Measurements from ENCODE around the gene MEIOSIN. TPM values are rescaled to one million over a fixed set of nuclear protein-coding genes. Genes with fewer than 3 reads are reported as not detected.

Gene MEIOSIN
- total RNA-seq, 1 donor from 2014 or later, result not detected

- peak overlapping the region; percentile 61 for H3K4me3 ChIP-seq (ENCODE audit: low read depth, low read length)
- peak; percentile 83 for TF ChIP-seq CTCF (conservative IDR thresholded peaks at IDR 0.05; ENCODE audit: low read depth, low read length)
- DNase-seq (ENCODE audit: low read depth), result peak; percentile 78
Observed at GRCh38 chr19:45770192-45771101, 37.2 kb downstream of the MEIOSIN start.

- H3K4me3 ChIP-seq (ENCODE audit: low read depth, low read length), result peak overlapping the region; percentile 54
- no peak for DNase-seq (ENCODE audit: low read depth)
- TF ChIP-seq CTCF (conservative IDR thresholded peaks at IDR 0.05; ENCODE audit: low read depth, low read length), result no peak
Observed at GRCh38 chr19:45771311-45771933, 38.2 kb downstream of the MEIOSIN start.

- TF ChIP-seq CTCF (conservative IDR thresholded peaks at IDR 0.05; ENCODE audit: low read depth, low read length), result no peak
- no peak for DNase-seq (ENCODE audit: low read depth)
- H3K4me3 ChIP-seq (ENCODE audit: low read depth, low read length), result no peak overlapping the region
Observed at GRCh38 chr19:45772130-45772840, 39.0 kb downstream of the MEIOSIN start.

- H3K4me3 ChIP-seq (ENCODE audit: low read depth, low read length), result no peak overlapping the region
- DNase-seq (ENCODE audit: low read depth), result no peak
- no peak for TF ChIP-seq CTCF (conservative IDR thresholded peaks at IDR 0.05; ENCODE audit: low read depth, low read length)
Observed at GRCh38 chr19:45772912-45773311, 39.7 kb downstream of the MEIOSIN start.

GRCh38 chr19:45773384-45773783, 40.1 kb downstream of the MEIOSIN start:
- no peak overlapping the region for H3K4me3 ChIP-seq (ENCODE audit: low read depth, low read length)
- no peak for TF ChIP-seq CTCF (conservative IDR thresholded peaks at IDR 0.05; ENCODE audit: low read depth, low read length)
- DNase-seq (ENCODE audit: low read depth), result no peak

GRCh38 chr19:45774765-45775164, 41.5 kb downstream of the MEIOSIN start:
- DNase-seq (ENCODE audit: low read depth), result no peak
- TF ChIP-seq CTCF (conservative IDR thresholded peaks at IDR 0.05; ENCODE audit: low read depth, low read length), result peak; percentile 41

More at GRCh38 chr19:45774765-45775164, 41.5 kb downstream of the MEIOSIN start:
- no peak overlapping the region for H3K4me3 ChIP-seq (ENCODE audit: low read depth, low read length)

All from epithelial cell of proximal tubule (primary cell).